SU-DHL-6 (cell line): ENCODE data around the gene GNAQ.

ENCODE experiments used
- EZH2phosphoT487 ChIP-seq: fragments of 200-600 bp; sonication (generic), shearing (Covaris generic); conservative IDR thresholded peaks from 2 replicates; pipeline ENCODE4 v1.6.1; 2018; ENCODE audit warnings: mild to moderate bottlenecking, antibody characterized with exemption, low read length, moderate library complexity, mixed read lengths
- TF ChIP-seq, protein P1 (sequence below): fragments of 200-600 bp; sonication (generic); IDR thresholded peaks from one replicate; pipeline ENCODE4 v1.5.1; 2017; ENCODE audit warnings: antibody characterized with exemption, mild to moderate bottlenecking, low read length, moderate library complexity; ENCODE audit not compliant: insufficient read depth, poor library complexity, severe bottlenecking

DNA sequence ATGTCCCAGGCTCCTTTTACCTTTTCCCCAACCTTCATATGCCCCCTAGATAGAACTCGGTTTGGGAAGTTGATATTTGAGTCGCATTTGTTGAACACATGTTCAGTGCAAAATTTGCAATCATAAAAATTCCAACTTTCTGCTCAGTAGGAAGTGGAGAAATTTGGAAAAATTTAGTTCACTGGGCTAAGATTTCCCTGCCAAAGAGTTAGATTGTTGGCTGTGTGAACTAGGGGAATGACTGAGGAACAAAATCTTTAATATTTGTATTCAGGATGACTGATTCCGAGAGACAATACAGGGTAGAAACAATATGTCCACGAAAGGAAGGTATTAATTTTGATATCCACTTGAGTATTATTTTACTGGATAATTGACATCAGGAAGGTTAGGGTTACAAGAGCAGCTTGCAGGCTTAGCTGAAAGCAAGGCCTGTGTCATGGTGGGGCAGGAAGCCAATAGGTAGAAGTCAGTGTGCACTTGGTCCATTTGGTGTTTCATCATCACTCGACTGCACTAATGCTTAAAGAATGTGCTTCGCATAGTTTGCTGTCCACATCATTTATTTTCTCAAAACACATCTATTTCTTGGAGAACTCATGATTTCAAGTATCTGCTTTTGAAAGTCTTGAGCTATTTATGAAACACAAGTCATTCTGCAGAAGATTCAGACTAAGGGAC is 324.1 kb downstream of the GNAQ start:
- TF ChIP-seq, protein P1, sequence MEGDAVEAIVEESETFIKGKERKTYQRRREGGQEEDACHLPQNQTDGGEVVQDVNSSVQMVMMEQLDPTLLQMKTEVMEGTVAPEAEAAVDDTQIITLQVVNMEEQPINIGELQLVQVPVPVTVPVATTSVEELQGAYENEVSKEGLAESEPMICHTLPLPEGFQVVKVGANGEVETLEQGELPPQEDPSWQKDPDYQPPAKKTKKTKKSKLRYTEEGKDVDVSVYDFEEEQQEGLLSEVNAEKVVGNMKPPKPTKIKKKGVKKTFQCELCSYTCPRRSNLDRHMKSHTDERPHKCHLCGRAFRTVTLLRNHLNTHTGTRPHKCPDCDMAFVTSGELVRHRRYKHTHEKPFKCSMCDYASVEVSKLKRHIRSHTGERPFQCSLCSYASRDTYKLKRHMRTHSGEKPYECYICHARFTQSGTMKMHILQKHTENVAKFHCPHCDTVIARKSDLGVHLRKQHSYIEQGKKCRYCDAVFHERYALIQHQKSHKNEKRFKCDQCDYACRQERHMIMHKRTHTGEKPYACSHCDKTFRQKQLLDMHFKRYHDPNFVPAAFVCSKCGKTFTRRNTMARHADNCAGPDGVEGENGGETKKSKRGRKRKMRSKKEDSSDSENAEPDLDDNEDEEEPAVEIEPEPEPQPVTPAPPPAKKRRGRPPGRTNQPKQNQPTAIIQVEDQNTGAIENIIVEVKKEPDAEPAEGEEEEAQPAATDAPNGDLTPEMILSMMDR, result no peak
- TF ChIP-seq EZH2phosphoT487, result no peak
